Measurements from ENCODE around the gene FMO4.
"Not testable (repeated sequence)": the region's sequence is repeated elsewhere in the genome, so short reads cannot be mapped to it uniquely, and the experiment has no call there.

FMO4 gene

DNA sequence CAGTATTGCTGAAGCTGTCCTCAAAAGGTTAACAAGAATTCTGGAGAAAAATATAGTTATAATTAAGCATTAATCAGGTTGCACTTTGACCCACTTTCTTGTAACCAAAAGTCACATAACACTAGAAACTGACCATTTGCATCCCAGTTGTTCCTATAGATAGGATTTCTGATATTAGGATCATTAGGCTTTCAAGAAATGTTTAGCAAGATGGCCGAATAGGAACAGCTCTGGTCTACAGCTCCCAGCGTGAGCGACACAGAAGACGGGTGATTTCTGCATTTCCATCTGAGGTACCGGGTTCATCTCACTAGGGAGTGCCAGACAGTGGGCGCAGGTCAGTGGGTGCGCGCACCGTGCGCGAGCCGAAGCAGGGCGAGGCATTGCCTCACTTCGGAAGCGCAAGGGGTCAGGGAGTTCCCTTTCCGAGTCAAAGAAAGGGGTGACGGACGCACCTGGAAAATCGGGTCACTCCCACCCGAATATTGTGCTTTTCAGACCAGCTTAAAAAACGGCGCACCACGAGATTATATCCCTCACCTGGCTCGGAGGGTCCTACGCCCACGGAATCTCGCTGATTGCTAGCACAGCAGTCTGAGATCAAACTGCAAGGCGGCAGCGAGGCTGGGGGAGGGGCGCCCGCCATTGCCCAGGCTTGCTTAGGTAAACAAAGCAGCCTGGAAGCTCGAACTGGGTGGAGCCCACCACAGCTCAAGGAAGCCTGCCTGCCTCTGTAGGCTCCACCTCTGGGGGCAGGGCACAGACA is 59.6 kb downstream of the FMO4 start:
- DNase-seq; intact Hi-C loops (cut with DNase I): not testable (repeated sequence)

DNA sequence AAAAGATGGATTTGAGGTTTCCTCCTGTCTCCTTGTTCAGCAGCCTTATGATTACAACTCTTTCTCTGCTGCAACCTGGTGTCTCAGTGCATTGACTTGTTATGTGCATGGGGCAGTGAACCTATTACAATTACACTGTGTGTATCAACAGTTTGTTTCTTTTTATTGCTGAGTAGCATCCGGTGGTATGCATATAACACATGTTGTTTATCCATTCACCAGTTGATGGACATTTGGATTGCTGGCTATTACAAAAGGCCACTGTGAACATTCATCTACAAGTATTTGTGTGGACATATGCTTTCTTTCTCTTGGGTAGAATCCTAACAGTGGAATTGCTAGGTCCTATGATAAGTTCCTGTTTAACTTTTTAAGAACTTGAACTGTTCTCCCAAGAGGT is 65.9 kb downstream of the FMO4 start:
- intact Hi-C loops (cut with DNase I) = no loop called here

DNA sequence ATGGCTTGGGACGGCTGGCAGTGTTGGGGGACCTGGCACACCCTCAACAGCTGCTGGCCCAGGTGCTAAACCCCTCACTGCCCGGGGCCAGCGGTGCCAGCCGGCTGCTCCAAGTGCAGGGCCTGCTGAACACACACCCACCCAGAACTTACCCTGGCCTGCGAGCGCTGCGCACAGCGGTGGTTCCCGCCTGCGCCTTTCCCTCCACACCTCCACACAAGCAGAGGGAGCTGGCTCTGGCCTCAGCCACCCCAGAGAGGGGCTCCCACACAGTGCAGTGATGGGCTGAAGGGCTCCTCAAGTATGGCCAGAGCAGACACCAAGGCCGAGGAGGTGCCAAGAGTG is 67.9 kb downstream of the FMO4 start:
- intact Hi-C loops (cut with DNase I) = no loop called here
- no peak for DNase-seq

More for the DNA sequence above, 65.9 kb downstream of the FMO4 start:
- DNase-seq = no peak

DNA sequence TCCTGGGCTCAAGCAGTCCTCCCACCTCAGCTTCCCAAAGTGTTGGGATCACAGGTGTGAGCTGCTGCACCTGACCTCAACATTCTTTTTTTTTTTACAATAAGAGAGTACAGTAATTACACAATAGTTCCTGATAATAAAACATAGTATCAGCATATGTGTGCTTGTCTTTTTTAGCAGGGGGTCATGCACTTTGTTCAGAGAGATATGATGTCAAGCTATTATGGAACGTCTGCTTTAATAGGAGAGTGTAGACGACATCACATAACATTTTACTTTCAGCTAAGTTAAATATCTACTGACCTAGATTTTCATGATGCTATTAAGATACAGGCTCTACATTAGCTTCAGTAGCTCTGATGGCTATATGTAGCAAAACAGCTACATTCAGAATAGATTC is 70.5 kb downstream of the FMO4 start:
- intact Hi-C loops (cut with DNase I) = no loop called here
- DNase-seq = no peak

DNA sequence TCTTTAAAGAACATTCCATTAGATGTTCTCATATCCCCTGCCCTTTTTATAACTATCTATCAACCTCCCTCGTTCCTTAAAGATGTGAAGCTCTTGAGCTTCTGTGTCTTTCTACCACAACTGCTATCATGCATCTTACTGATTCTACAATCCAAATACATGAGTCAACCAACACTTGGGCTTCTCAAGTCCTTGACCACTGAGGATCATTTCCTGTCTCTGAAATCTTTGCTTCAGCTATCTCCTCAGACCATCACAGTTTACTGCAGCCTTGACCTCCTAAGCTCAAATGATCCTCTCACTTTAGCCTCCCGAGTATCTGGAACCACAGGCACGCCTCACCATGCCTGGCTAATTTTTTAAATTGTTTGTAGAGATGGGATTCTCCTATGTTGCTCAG is 75.2 kb downstream of the FMO4 start:
- intact Hi-C loops (cut with DNase I) = no loop called here
- DNase-seq = no peak

DNA sequence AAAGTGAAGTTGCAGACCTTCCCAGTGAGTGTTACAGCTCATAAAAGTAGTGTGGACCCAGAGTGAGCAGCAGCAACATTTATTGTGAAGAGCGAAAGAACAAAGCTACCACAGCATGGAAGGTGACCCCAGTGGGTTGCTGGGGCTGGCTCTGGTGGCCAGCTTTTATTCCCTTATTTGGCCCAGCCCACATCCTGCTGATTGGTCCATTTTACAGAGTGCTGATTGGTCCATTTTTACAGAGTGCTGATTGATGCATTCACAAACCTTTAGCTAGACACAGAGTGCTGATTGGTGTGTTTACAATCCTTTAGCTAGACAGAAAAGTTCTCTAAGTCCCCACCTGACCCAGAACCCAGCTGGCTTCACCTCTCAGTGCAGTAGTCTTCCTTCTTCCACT is 76.8 kb downstream of the FMO4 start:
- intact Hi-C loops (cut with DNase I); DNase-seq: not testable (repeated sequence)

All from head of caudate nucleus (tissue), 42 donors.